K562 (cell line): ENCODE data around the gene IL36RN.

Source experiments
- MYC ChIP-seq, 2 experiments: fragments of 250-450 bp in 1 of 2; sonication (Bioruptor Pico) in 1 of 2; IDR thresholded peaks; 2 replicates each; pipeline versions ENCODE4 v1.5.1 to v1.6.1; 2012 to 2021; ENCODE audit warnings: low read depth in 2 of 2, borderline replicate concordance in 1 of 2, improper control_type of control experiment in 1 of 2, low read length in 1 of 2, mild to moderate bottlenecking in 1 of 2, moderate library complexity in 1 of 2
- NR2F6 ChIP-seq: fragments of 450-650 bp; formaldehyde crosslinking; IDR thresholded peaks from 2 replicates; pipeline ENCODE4 v1.4.0; 2020; ENCODE audit warnings: mild to moderate bottlenecking
- RBBP5 ChIP-seq: fragments of 200-600 bp; sonication (generic); IDR thresholded peaks from 2 replicates; pipeline ENCODE4 v1.6.1; 2012; ENCODE audit warnings: borderline replicate concordance, mild to moderate bottlenecking, low read length, control low read depth, inconsistent platforms; ENCODE audit not compliant: insufficient read depth, poor library complexity, severe bottlenecking
- YY1 ChIP-seq, 3 experiments: IDR thresholded peaks; 2 replicates each; pipeline ENCODE4 v1.6.1; 2011; ENCODE audit warnings: low read length in 2 of 3, mild to moderate bottlenecking in 2 of 3, moderate library complexity in 2 of 3, borderline replicate concordance in 1 of 3, control low read depth in 1 of 3, low read depth in 1 of 3; ENCODE audit not compliant: insufficient read depth in 3 of 3, insufficient replicate concordance in 2 of 3, control insufficient read depth in 1 of 3, insufficient read length in 1 of 3; ENCODE audit errors: extremely low read depth in 1 of 3
- ZNF431 ChIP-seq: sonication (generic); formaldehyde crosslinking; IDR thresholded peaks from 2 replicates; pipeline ENCODE4 v1.8.0; 2022; ENCODE audit warnings: mild to moderate bottlenecking, missing genetic modification reagents
- ZNF445 ChIP-seq: fragments of 250-450 bp; sonication (Bioruptor Pico); IDR thresholded peaks from 2 replicates; pipeline ENCODE4 v1.4.0; 2020; ENCODE audit warnings: low read depth, mild to moderate bottlenecking, moderate library complexity
- ZZZ3 ChIP-seq: fragments of 450-650 bp; IDR thresholded peaks from 2 replicates; pipeline ENCODE4 v1.6.1; 2016; ENCODE audit warnings: antibody characterized with exemption, mild to moderate bottlenecking, moderate library complexity
- TF ChIP-seq, protein P1 (sequence below), 2 experiments: IDR thresholded peaks; 2 replicates each; pipeline ENCODE4 v1.6.1; 2012; ENCODE audit warnings: improper control_type of control experiment in 2 of 2, low read depth in 2 of 2, low read length in 2 of 2, borderline replicate concordance in 1 of 2
- TF ChIP-seq, protein P2 (sequence below): sonication (generic); formaldehyde crosslinking; IDR thresholded peaks from 2 replicates; pipeline ENCODE4 v1.8.0; 2022; ENCODE audit warnings: mild to moderate bottlenecking, low read depth, missing genetic modification reagents

DNA sequence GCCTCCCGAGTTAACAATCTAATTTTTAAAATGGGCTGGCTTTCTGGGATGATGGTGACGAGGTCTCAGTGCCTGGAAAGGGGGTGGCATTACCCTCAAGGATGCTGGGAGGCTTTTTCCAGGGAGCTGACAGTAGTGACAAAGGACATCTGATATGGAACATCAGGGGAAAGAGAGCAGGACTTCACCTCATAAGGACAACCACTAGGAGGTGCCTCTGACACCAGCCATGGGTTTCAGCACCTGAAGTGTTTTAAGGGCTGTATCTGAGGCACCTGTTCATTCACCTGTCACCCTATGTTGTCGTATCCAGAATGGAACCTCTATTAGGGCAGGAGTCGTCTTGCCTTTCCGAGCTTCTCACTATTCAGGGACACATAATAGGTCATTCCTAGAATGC, 17.1 kb upstream of the IL36RN start:
- TF ChIP-seq, protein P1, sequence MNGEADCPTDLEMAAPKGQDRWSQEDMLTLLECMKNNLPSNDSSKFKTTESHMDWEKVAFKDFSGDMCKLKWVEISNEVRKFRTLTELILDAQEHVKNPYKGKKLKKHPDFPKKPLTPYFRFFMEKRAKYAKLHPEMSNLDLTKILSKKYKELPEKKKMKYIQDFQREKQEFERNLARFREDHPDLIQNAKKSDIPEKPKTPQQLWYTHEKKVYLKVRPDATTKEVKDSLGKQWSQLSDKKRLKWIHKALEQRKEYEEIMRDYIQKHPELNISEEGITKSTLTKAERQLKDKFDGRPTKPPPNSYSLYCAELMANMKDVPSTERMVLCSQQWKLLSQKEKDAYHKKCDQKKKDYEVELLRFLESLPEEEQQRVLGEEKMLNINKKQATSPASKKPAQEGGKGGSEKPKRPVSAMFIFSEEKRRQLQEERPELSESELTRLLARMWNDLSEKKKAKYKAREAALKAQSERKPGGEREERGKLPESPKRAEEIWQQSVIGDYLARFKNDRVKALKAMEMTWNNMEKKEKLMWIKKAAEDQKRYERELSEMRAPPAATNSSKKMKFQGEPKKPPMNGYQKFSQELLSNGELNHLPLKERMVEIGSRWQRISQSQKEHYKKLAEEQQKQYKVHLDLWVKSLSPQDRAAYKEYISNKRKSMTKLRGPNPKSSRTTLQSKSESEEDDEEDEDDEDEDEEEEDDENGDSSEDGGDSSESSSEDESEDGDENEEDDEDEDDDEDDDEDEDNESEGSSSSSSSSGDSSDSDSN (IDR thresholded peaks at IDR 0.05; ENCODE audit: borderline replicate concordance in 1 of 2, low read depth in 2 of 2, low read length in 2 of 2): no peak
- no peak for TF ChIP-seq YY1 (IDR thresholded peaks at IDR 0.05; ENCODE audit: borderline replicate concordance in 1 of 3, control insufficient read depth in 1 of 3, extremely low read depth in 1 of 3, insufficient read depth in 3 of 3, insufficient read length in 1 of 3, insufficient replicate concordance in 2 of 3, low read depth in 1 of 3, low read length in 2 of 3)
- TF ChIP-seq RBBP5: no peak
- TF ChIP-seq MYC (IDR thresholded peaks at IDR 0.05; ENCODE audit: low read depth, low read length): no peak
- TF ChIP-seq MYC (CRISPR knock-in tag; IDR thresholded peaks at IDR 0.05; ENCODE audit: borderline replicate concordance, low read depth): no peak
- no peak for TF ChIP-seq ZNF445
- TF ChIP-seq ZNF431 (CRISPR knock-in tag): no peak
- TF ChIP-seq, protein P2, sequence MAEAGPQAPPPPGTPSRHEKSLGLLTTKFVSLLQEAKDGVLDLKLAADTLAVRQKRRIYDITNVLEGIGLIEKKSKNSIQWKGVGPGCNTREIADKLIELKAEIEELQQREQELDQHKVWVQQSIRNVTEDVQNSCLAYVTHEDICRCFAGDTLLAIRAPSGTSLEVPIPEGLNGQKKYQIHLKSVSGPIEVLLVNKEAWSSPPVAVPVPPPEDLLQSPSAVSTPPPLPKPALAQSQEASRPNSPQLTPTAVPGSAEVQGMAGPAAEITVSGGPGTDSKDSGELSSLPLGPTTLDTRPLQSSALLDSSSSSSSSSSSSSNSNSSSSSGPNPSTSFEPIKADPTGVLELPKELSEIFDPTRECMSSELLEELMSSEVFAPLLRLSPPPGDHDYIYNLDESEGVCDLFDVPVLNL (CRISPR knock-in tag): no peak
- no peak for TF ChIP-seq ZZZ3
- TF ChIP-seq NR2F6: no peak
